ENCODE results near the gene IGSF21.

Gene IGSF21

GRCh38 chr1:18266391-18266790 lies 158.8 kb downstream of the IGSF21 start:
- DNase-seq = no peak

GRCh38 chr1:18271336-18271735 lies 163.7 kb downstream of the IGSF21 start:
- DNase-seq = no peak

- no peak for DNase-seq
These were observed 171.3 kb downstream of the IGSF21 start for GRCh38 chr1:18278946-18279345.

GRCh38 chr1:18279351-18280074 lies 171.9 kb downstream of the IGSF21 start:
- DNase-seq = no peak

GRCh38 chr1:18280956-18281355 lies 173.4 kb downstream of the IGSF21 start:
- DNase-seq = no peak

- no peak for DNase-seq
These were observed 175.4 kb downstream of the IGSF21 start for GRCh38 chr1:18282851-18283600.

GRCh38 chr1:18283601-18284385 lies 176.2 kb downstream of the IGSF21 start:
- no peak for DNase-seq

- no peak for DNase-seq
These were observed 177.4 kb downstream of the IGSF21 start for GRCh38 chr1:18284805-18285537.

- DNase-seq = no peak
These were observed 177.9 kb downstream of the IGSF21 start for GRCh38 chr1:18285538-18285924.

GRCh38 chr1:18288722-18289121 lies 181.1 kb downstream of the IGSF21 start:
- DNase-seq = no peak

GRCh38 chr1:18289597-18289996 lies 182.0 kb downstream of the IGSF21 start:
- DNase-seq = no peak

- DNase-seq = no peak
These were observed 183.3 kb downstream of the IGSF21 start for GRCh38 chr1:18290740-18291412.

- no peak for DNase-seq
These were observed 184.9 kb downstream of the IGSF21 start for GRCh38 chr1:18292531-18292930.

GRCh38 chr1:18293291-18293690 lies 185.7 kb downstream of the IGSF21 start:
- no peak for DNase-seq

- no peak for DNase-seq
These were observed 187.0 kb downstream of the IGSF21 start for GRCh38 chr1:18294437-18295176.

GRCh38 chr1:18297896-18298648 lies 190.5 kb downstream of the IGSF21 start:
- no peak for DNase-seq

- no peak for DNase-seq
These were observed 192.1 kb downstream of the IGSF21 start for GRCh38 chr1:18299441-18300338.

GRCh38 chr1:18300376-18300775 lies 192.8 kb downstream of the IGSF21 start:
- DNase-seq = no peak

GRCh38 chr1:18302788-18303413 lies 195.3 kb downstream of the IGSF21 start:
- no peak for DNase-seq

All from effector CD4-positive, alpha-beta T cell (primary cell).